Stimulated activated CD8-positive, alpha-beta memory T cell treated with anti-CD3 and anti-CD28 coated beads, Interleukin-15, amount 100 ng/mL, for 1 hour (primary cell): ENCODE results near the gene SPTBN5.

ENCODE experiments used
- DNase-seq: peaks from one replicate; pipeline ENCODE4 v3.0.0-alpha.2; 2020; ENCODE audit warnings: low read depth

The SPTBN5 gene

GRCh38 chr15:41801850-41802455 lies 91.9 kb downstream of the SPTBN5 start:
- no peak for DNase-seq

GRCh38 chr15:41801185-41801584 lies 92.7 kb downstream of the SPTBN5 start:
- no peak for DNase-seq

- DNase-seq = no peak
Measured at GRCh38 chr15:41799488-41799805, 94.4 kb downstream of the SPTBN5 start.

- DNase-seq = no peak
Measured at GRCh38 chr15:41798607-41799487, 95.0 kb downstream of the SPTBN5 start.
